Tibial artery (tissue), 4 donors: ENCODE results near the gene CLIP2.
"Not testable (repeated sequence)": the region's sequence is repeated elsewhere in the genome, so short reads cannot be mapped to it uniquely, and the experiment has no call there.

Source experiments
- DNase-seq, 2 donors: peaks; one replicate each; pipeline ENCODE4 v3.0.0-alpha.2; 2019
- H3K27ac ChIP-seq, 2 donors: fragments of 200-600 bp; sonication (generic) in 1 of 2; 1 replicate in 1 of 2; 2 replicates in 1 of 2; pipeline ENCODE4 v1.5.1; 2018 to 2019; ENCODE audit warnings: mild to moderate bottlenecking in 1 of 2
- H3K27me3 ChIP-seq, 2 donors: fragments of 200-600 bp; sonication (generic) in 1 of 2; one replicate each; pipeline versions ENCODE4 v1.5.1 to v1.6.0; 2016 to 2019
- H3K36me3 ChIP-seq, 3 donors: fragments of 200-600 bp; sonication (generic) in 2 of 3; one replicate each; pipeline ENCODE4 v1.5.1; 2016 to 2019; ENCODE audit warnings: mild to moderate bottlenecking in 2 of 3
- H3K4me1 ChIP-seq, 4 donors: fragments of 200-600 bp; sonication (generic) in 2 of 4; 1 replicate in 3 of 4; 2 replicates in 1 of 4; pipeline ENCODE4 v1.5.1; 2016 to 2019
- H3K4me3 ChIP-seq, 2 donors: fragments of 200-600 bp; sonication (generic) in 1 of 2; 1 replicate in 1 of 2; 2 replicates in 1 of 2; pipeline ENCODE4 v1.5.1; 2018 to 2019; ENCODE audit warnings: mild to moderate bottlenecking in 2 of 2
- H3K9me3 ChIP-seq, 3 donors: fragments of 200-600 bp; sonication (generic) in 1 of 3; one replicate each; pipeline ENCODE4 v1.5.1; 2016 to 2019
- CTCF ChIP-seq, 2 experiments: fragments of 200-600 bp in 1 of 2; fragments of 450-650 bp in 1 of 2; IDR thresholded peaks; one replicate each; pipeline ENCODE4 v1.5.1; 2017 to 2019; ENCODE audit warnings: antibody characterized with exemption in 2 of 2, mild to moderate bottlenecking in 1 of 2, moderate library complexity in 1 of 2
- intact Hi-C: fragments of 100-400 bp; cut with DNase I; formaldehyde crosslinking; loops from one replicate; pipeline ENCODE4 v1.15.0; 2023; ENCODE audit warnings: low total_unique reads

CLIP2 gene

GRCh38 chr7:74388880-74389415 is 99.7 kb downstream of the CLIP2 start:
- H3K4me1 ChIP-seq, result peaks cover 0 to 5% (median 0%) of the 10 kb centered on the region in 4 donors
- intact Hi-C loops, result no loop called here
- no peaks in the 10 kb centered on the region for H3K9me3 ChIP-seq
- DNase-seq, result no peak
- no peak overlapping the region for H3K4me3 ChIP-seq
- no peak for TF ChIP-seq CTCF (IDR thresholded peaks at IDR 0.05)
- peaks cover 18 to 56% (median 34%) of the 10 kb centered on the region in 3 donors for H3K36me3 ChIP-seq
- no peaks in the 10 kb centered on the region for H3K27me3 ChIP-seq
- H3K27ac ChIP-seq, result no peak overlapping the region

DNA sequence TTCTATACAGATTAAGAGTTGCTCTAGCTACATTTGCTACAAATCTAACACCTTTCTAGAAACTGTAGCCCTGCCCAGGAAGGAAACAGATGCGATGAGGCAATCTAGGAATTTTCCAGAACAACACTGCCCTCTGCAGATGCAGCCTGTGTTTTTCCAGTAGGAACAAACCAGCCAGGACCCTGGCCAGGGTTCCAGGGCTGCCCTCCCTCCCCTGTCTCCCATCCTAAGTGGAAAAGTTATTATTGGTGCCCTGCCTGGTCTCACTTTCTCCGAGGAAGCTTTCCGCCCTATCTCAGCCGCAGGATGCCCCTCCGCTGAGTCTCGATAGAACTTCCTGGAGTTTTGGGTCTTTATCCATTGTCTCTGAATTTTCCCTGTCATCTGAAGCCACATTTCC is 104.5 kb downstream of the CLIP2 start:
- intact Hi-C loops, H3K27me3 ChIP-seq, DNase-seq, H3K9me3 ChIP-seq, H3K4me3 ChIP-seq: not testable (repeated sequence)
- TF ChIP-seq CTCF (IDR thresholded peaks at IDR 0.05), result peak in 1 of 2 experiments; percentile 32
- peaks cover 6 to 65% (median 31%) of the 10 kb centered on the region in 3 donors for H3K36me3 ChIP-seq
- H3K4me1 ChIP-seq, result peaks cover 0 to 14% (median 0%) of the 10 kb centered on the region in 4 donors
- H3K27ac ChIP-seq, result peak overlapping the region in 1 of 2 donors; percentile 10

DNA sequence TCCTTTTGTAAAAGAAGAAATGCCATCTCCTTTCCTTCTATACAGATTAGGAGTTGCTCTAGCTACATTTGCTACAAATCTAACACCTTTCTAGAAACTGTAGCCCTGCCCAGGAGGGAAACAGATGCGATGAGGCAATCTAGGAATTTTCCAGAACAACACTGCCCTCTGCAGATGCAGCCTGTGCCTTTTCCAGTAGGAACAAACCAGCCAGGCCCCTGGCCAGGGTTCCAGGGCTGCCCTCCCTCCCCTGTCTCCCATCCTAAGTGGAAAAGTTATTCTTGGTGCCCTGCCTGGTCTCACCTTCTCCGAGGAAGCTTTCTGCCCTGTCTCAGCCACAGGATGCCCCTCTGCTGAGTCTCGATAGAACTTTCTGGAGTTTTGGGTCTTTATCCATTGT is 105.4 kb downstream of the CLIP2 start:
- Histone ChIP-seq H3K4me1 (peaks cover 0 to 14% (median 0%) of the 10 kb centered on the region in 4 donors), H3K36me3 (peaks cover 0 to 64% (median 24%) of the 10 kb centered on the region in 3 donors)
- H3K4me3 ChIP-seq, H3K9me3 ChIP-seq, H3K27ac ChIP-seq, H3K27me3 ChIP-seq, intact Hi-C loops: not testable (repeated sequence)
- DNase-seq, result peak in 1 of 2 donors; percentile 28
- TF ChIP-seq CTCF (IDR thresholded peaks at IDR 0.05), result peak in 1 of 2 experiments; percentile 23

DNA sequence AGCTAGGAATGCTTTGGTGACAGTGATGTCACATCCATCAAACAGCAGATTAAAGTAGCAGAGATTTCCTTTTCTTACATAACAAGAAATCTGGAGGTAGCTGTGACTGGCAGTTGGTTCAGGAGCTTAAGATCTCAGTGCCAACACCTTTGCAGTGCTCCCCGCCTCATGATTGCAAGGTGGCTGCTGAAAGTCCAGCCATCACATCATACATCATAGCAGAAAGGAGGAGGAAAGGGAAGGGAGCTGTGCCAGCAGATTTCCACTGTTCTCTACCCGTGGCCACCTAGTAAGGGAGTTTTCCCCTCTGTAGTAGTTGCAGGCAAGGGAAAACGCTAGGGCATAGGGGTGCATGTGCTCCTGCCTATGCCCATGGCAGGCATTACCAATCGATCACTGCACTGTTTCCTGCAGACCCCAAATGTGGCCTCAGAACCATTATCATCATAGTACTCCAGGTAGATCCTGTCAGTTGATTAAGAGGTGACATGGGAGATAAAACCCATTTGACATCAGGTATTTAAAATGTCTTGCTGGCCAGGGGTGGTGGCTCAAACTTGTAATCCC is 106.6 kb downstream of the CLIP2 start:
- Histone ChIP-seq H3K27ac (no peak overlapping the region), H3K36me3 (peaks cover 4 to 64% (median 30%) of the 10 kb centered on the region in 3 donors), H3K4me1 (peaks cover 0 to 14% (median 0%) of the 10 kb centered on the region in 4 donors), H3K4me3 (no peak overlapping the region), H3K9me3 (no peaks in the 10 kb centered on the region), H3K27me3 (no peaks in the 10 kb centered on the region)
- intact Hi-C loops, result loop anchor here (5.0 kb wide), 1 partner anchor 529 kb away; no protein-coding TSS in a partner anchor
- TF ChIP-seq CTCF (IDR thresholded peaks at IDR 0.05), result no peak
- no peak for DNase-seq

DNA sequence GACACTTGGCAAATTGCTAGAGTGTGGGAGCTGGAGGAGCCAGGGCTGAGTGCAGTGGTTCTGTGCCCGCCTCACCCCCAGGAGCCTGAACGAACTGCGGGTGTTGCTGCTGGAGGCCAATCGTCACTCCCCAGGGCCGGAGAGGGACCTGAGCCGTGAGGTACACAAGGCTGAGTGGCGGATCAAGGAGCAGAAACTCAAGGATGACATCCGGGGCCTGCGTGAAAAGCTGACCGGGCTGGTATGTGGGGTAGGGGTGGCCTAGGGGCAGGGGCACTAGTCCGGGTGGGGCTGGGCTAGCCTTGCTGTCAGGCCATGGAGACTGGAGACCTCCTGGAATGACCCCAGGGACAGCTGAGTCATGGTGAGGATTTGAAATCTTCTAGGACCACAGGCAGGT is 107.8 kb downstream of the CLIP2 start:
- TF ChIP-seq CTCF (IDR thresholded peaks at IDR 0.05), result no peak
- intact Hi-C loops, result loop anchor here (5.0 kb wide), 1 partner anchor 530 kb away; no protein-coding TSS in a partner anchor
- H3K27ac ChIP-seq, result no peak overlapping the region

More for the DNA sequence above, 107.8 kb downstream of the CLIP2 start:
- no peaks in the 10 kb centered on the region for H3K9me3 ChIP-seq
- no peak overlapping the region for H3K4me3 ChIP-seq
- H3K36me3 ChIP-seq, result peaks cover 4 to 66% (median 34%) of the 10 kb centered on the region in 3 donors
- H3K4me1 ChIP-seq, result peaks cover 0 to 14% (median 0%) of the 10 kb centered on the region in 4 donors
- H3K27me3 ChIP-seq, result no peaks in the 10 kb centered on the region
- peak in 1 of 2 donors; percentile 5 for DNase-seq
